Chondrocyte (in vitro differentiated cells): Measurements from ENCODE around the gene GPM6B. TPM values are rescaled to one million over a fixed set of nuclear protein-coding genes. Genes with fewer than 3 reads are reported as not detected.

Experiments
- DNase-seq: peaks from one replicate; pipeline ENCODE4 v3.0.0; 2021; ENCODE audit warnings: mixed read lengths, low spot score
- H3K27ac Mint-ChIP-seq: one replicate; pipeline ENCODE4 v1.8.0; 2021; ENCODE audit warnings: mild to moderate bottlenecking, moderate library complexity, mixed read lengths; ENCODE audit not compliant: unreplicated experiment
- H3K27me3 Mint-ChIP-seq: 2 replicates; pipeline ENCODE4 v1.8.0; 2021; ENCODE audit warnings: low read depth, mixed read lengths
- H3K36me3 Mint-ChIP-seq: 2 replicates; pipeline ENCODE4 v1.8.0; 2021; ENCODE audit warnings: low read depth, mixed read lengths
- H3K4me1 Mint-ChIP-seq: 2 replicates; pipeline ENCODE4 v1.8.0; 2021; ENCODE audit warnings: low read depth, mild to moderate bottlenecking, mixed read lengths
- H3K4me3 Mint-ChIP-seq: one replicate; pipeline ENCODE4 v1.8.0; 2021; ENCODE audit warnings: mild to moderate bottlenecking, moderate library complexity, mixed read lengths; ENCODE audit not compliant: unreplicated experiment
- H3K9me3 Mint-ChIP-seq: 2 replicates; pipeline ENCODE4 v1.8.0; 2021; ENCODE audit warnings: low read depth, mixed read lengths
- CTCF ChIP-seq: fragments of 200-600 bp; sonication (generic); IDR thresholded peaks from 2 replicates; pipeline ENCODE4 v1.5.0; 2021; ENCODE audit warnings: antibody characterized with exemption, mild to moderate bottlenecking, moderate library complexity
- total RNA-seq: library from RNA; stranded (reverse); gene quantifications from 3 replicates; pipeline ENCODE4 v1.2.1, GENCODE V29; 2021

The GPM6B gene
- total RNA-seq, 1 donor from 2014 or later: 28.8 TPM

- no peak overlapping the region for H3K4me3 Mint-ChIP-seq
- H3K27ac Mint-ChIP-seq: no peak overlapping the region
- no peak for DNase-seq
- no peaks in the 10 kb centered on the region for H3K36me3 Mint-ChIP-seq
- peaks cover 9% of the 10 kb centered on the region for H3K9me3 Mint-ChIP-seq
- TF ChIP-seq CTCF: no peak
- H3K27me3 Mint-ChIP-seq: no peaks in the 10 kb centered on the region
- H3K4me1 Mint-ChIP-seq: no peaks in the 10 kb centered on the region
Measured at GRCh38 chrX:13829983-13830382, 13.1 kb upstream of the GPM6B start.

- DNase-seq: no peak
- TF ChIP-seq CTCF: no peak
- Mint-ChIP-seq H3K27me3 (no peaks in the 10 kb centered on the region), H3K4me1 (no peaks in the 10 kb centered on the region), H3K36me3 (no peaks in the 10 kb centered on the region), H3K4me3 (no peak overlapping the region), H3K9me3 (peaks cover 9% of the 10 kb centered on the region), H3K27ac (no peak overlapping the region)
Measured at GRCh38 chrX:13828392-13828791, 11.5 kb upstream of the GPM6B start.

- Mint-ChIP-seq H3K4me3 (no peak overlapping the region), H3K4me1 (no peaks in the 10 kb centered on the region), H3K27me3 (no peaks in the 10 kb centered on the region), H3K36me3 (no peaks in the 10 kb centered on the region), H3K27ac (no peak overlapping the region), H3K9me3 (peaks cover 9% of the 10 kb centered on the region)
- no peak for DNase-seq
- no peak for TF ChIP-seq CTCF
Measured at GRCh38 chrX:13827298-13828090, 10.6 kb upstream of the GPM6B start.

GRCh38 chrX:13826770-13827169, 9.9 kb upstream of the GPM6B start:
- H3K27me3 Mint-ChIP-seq: no peaks in the 10 kb centered on the region
- no peaks in the 10 kb centered on the region for H3K4me1 Mint-ChIP-seq
- H3K27ac Mint-ChIP-seq: no peak overlapping the region
- no peak for TF ChIP-seq CTCF
- no peaks in the 10 kb centered on the region for H3K36me3 Mint-ChIP-seq
- DNase-seq: no peak
- H3K4me3 Mint-ChIP-seq: no peak overlapping the region
- peaks cover 9% of the 10 kb centered on the region for H3K9me3 Mint-ChIP-seq

- H3K4me3 Mint-ChIP-seq: no peak overlapping the region
- TF ChIP-seq CTCF: no peak
- peaks cover 8% of the 10 kb centered on the region for H3K9me3 Mint-ChIP-seq
- DNase-seq: no peak
- peaks cover 2% of the 10 kb centered on the region for H3K36me3 Mint-ChIP-seq
- no peak overlapping the region for H3K27ac Mint-ChIP-seq
- H3K27me3 Mint-ChIP-seq: no peaks in the 10 kb centered on the region
- H3K4me1 Mint-ChIP-seq: no peaks in the 10 kb centered on the region
Measured at GRCh38 chrX:13825178-13825762, 8.4 kb upstream of the GPM6B start.
